OCI-LY7 (cell line): Measurements from ENCODE around the gene TGM4.

Experiments
- CTCF ChIP-seq: fragments of 200-600 bp; sonication (generic); conservative IDR thresholded peaks from 2 replicates; pipeline ENCODE4 v1.5.1; 2014; ENCODE audit warnings: mild to moderate bottlenecking, antibody characterized with exemption, low read length, moderate library complexity, mixed read lengths
- EZH2phosphoT487 ChIP-seq: fragments of 200-600 bp; sonication (generic); IDR thresholded peaks from 2 replicates; pipeline ENCODE4 v1.6.1; 2018; ENCODE audit warnings: low read depth, borderline replicate concordance, mild to moderate bottlenecking, mixed run types, antibody characterized with exemption, low read length, moderate library complexity, mixed read lengths

- no peak for TF ChIP-seq CTCF
- TF ChIP-seq EZH2phosphoT487 = no peak
Observed at GRCh38 chr3:44874308-44874707, at the start of gene TGM4.
